GM10266 (cell line): ENCODE data around the gene RBM33.

ENCODE experiments used
- DNase-seq: peaks from one replicate; pipeline ENCODE4 v3.0.0; 2012; ENCODE audit errors: extremely low spot score
- TF ChIP-seq, protein P1 (sequence below): IDR thresholded peaks from 2 replicates; pipeline ENCODE4 v1.5.1; 2012; ENCODE audit warnings: mild to moderate bottlenecking, low read depth; ENCODE audit not compliant: control insufficient read depth, insufficient read depth; ENCODE audit errors: missing control alignments

RBM33 gene

DNA sequence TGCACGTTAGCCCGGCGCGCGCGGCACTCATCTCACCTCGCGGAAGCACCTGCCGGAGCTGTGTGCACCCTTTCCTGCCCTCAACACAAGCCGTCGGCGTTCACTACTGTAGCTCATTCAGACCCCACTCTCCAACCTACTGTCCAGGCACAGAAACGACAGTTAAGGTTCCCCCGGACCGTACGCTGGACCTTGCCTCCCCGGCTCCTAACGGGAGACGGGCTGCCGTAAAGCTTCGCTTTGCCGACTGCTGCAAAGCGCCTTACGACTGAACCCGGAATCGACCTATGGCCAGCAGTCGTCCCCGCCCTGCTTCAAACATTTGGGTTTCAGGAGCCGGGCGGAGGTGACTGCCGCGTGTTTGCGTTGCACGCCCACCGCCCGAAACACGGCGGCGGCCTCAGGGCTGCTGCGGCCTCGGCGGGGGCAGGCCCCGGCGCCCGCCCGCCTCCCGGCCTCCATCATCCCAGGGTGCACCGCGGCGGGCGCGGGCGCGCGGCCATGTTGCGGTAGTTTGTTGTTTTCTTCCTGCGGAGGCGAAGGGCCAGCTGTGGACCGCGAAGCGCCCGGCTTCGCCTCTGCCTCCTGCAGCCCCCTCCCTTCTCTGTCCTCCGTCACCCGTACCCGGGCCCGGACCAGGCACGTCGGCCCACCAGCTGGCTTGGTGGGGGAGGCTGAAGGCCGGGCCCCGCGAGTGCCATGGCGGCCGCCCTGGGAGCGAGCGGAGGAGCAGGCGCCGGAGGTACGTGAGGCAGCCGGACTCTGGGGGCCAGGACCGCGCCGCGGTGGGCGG lies at the start of gene RBM33:
TSS of gene RBM33 (plus strand) at position 484 of the 793 bp plus-strand sequence. CDS start at position 700, 216 bp downstream.
- DNase-seq = peak; percentile 91
- TF ChIP-seq, protein P1, sequence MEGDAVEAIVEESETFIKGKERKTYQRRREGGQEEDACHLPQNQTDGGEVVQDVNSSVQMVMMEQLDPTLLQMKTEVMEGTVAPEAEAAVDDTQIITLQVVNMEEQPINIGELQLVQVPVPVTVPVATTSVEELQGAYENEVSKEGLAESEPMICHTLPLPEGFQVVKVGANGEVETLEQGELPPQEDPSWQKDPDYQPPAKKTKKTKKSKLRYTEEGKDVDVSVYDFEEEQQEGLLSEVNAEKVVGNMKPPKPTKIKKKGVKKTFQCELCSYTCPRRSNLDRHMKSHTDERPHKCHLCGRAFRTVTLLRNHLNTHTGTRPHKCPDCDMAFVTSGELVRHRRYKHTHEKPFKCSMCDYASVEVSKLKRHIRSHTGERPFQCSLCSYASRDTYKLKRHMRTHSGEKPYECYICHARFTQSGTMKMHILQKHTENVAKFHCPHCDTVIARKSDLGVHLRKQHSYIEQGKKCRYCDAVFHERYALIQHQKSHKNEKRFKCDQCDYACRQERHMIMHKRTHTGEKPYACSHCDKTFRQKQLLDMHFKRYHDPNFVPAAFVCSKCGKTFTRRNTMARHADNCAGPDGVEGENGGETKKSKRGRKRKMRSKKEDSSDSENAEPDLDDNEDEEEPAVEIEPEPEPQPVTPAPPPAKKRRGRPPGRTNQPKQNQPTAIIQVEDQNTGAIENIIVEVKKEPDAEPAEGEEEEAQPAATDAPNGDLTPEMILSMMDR = no peak

- DNase-seq = no peak
Observed at GRCh38 chr7:155594961-155595366, 49.5 kb upstream of the RBM33 start.

DNA sequence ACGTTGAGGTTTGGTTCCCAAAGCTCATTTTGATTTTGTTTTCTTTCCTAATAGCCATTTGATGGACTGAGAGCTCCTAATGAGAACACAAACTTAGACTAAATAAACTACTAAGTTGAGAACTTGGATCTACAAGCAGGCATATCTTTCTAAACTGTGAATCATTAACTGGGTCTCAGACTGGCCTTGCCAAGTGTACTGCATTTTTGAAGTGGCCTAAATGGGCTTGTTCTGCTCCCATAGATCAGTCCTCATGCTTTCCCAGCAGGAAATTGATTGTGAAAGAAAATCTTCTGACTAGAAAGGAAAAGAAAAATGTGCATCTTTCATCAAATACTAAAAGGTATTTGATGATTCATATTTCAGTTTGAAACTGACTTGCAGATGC lies 46.7 kb upstream of the RBM33 start:
- no peak for DNase-seq
- TF ChIP-seq, protein P1 = no peak

More at GRCh38 chr7:155594961-155595366, 49.5 kb upstream of the RBM33 start:
- TF ChIP-seq, protein P1 = no peak

DNA sequence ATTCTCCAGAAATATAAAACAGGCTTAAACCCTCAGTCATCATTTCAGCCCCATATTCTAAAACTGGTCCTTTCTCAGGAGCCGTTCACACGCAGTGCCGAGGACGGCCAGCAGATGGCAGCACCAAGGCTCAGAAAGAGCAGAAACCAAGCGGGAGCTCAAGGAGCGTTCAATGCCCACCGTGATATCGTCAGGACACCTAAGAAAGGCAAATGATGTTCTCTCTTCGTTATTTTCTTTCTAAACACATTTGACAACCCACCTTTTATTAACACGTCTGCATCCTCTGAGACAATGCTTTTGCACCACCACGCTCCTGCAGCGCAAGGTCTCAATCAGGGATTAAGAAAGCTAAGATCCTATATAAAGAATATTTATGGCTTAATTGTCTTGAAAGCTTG lies 45.7 kb upstream of the RBM33 start:
- TF ChIP-seq, protein P1 = peak; percentile 97
- peak; percentile 82 for DNase-seq

GRCh38 chr7:155602156-155602555 lies 42.3 kb upstream of the RBM33 start:
- TF ChIP-seq, protein P1 = no peak
- DNase-seq = no peak

GRCh38 chr7:155602750-155603149 lies 41.7 kb upstream of the RBM33 start:
- TF ChIP-seq, protein P1 = no peak

GRCh38 chr7:155603205-155603857 lies 41.1 kb upstream of the RBM33 start:
- no peak for DNase-seq

More at GRCh38 chr7:155602750-155603149, 41.7 kb upstream of the RBM33 start:
- DNase-seq = no peak

More at GRCh38 chr7:155603205-155603857, 41.1 kb upstream of the RBM33 start:
- TF ChIP-seq, protein P1 = no peak
